Fibroblast of mammary gland (primary cell): ENCODE data around the gene CMTR1.

Experiments
- DNase-seq: peaks from one replicate; pipeline ENCODE4 v3.0.0-alpha.2; 2010; ENCODE audit warnings: low read depth
- H3K4me3 ChIP-seq: 2 replicates; pipeline ENCODE4 v1.5.1; 2011; ENCODE audit warnings: low read depth, mild to moderate bottlenecking, low read length, moderate library complexity; ENCODE audit not compliant: control insufficient read depth
- TF ChIP-seq, protein P1 (sequence below): conservative IDR thresholded peaks from 2 replicates; pipeline ENCODE4 v1.5.1; 2011; ENCODE audit warnings: low read depth, low read length, inconsistent platforms; ENCODE audit not compliant: control insufficient read depth, insufficient read depth

Gene CMTR1

GRCh38 chr6:37506479-37506878, 73.5 kb downstream of the CMTR1 start:
- DNase-seq: no peak
- TF ChIP-seq, protein P1, sequence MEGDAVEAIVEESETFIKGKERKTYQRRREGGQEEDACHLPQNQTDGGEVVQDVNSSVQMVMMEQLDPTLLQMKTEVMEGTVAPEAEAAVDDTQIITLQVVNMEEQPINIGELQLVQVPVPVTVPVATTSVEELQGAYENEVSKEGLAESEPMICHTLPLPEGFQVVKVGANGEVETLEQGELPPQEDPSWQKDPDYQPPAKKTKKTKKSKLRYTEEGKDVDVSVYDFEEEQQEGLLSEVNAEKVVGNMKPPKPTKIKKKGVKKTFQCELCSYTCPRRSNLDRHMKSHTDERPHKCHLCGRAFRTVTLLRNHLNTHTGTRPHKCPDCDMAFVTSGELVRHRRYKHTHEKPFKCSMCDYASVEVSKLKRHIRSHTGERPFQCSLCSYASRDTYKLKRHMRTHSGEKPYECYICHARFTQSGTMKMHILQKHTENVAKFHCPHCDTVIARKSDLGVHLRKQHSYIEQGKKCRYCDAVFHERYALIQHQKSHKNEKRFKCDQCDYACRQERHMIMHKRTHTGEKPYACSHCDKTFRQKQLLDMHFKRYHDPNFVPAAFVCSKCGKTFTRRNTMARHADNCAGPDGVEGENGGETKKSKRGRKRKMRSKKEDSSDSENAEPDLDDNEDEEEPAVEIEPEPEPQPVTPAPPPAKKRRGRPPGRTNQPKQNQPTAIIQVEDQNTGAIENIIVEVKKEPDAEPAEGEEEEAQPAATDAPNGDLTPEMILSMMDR: no peak
- H3K4me3 ChIP-seq: no peak overlapping the region

DNA sequence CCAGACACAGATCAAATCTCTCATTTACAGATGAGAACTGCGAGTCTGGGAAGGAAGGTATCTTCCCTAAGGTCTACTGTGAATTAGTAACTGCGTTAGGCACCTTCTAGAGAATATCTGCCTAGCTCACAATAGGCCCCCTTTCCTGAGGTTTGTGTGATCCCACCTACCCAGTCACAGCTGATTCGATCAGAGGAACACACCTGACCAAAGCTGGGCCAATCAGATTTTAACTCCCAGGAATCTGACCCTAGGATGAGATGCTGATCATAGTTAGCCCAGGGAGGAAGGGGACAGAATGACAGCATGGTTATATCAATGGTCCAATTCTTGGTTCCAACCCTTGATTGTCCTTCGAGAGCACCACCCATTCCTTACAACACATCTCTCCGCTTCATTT, 74.1 kb downstream of the CMTR1 start:
- no peak for DNase-seq
- no peak overlapping the region for H3K4me3 ChIP-seq
- TF ChIP-seq, protein P1: no peak

DNA sequence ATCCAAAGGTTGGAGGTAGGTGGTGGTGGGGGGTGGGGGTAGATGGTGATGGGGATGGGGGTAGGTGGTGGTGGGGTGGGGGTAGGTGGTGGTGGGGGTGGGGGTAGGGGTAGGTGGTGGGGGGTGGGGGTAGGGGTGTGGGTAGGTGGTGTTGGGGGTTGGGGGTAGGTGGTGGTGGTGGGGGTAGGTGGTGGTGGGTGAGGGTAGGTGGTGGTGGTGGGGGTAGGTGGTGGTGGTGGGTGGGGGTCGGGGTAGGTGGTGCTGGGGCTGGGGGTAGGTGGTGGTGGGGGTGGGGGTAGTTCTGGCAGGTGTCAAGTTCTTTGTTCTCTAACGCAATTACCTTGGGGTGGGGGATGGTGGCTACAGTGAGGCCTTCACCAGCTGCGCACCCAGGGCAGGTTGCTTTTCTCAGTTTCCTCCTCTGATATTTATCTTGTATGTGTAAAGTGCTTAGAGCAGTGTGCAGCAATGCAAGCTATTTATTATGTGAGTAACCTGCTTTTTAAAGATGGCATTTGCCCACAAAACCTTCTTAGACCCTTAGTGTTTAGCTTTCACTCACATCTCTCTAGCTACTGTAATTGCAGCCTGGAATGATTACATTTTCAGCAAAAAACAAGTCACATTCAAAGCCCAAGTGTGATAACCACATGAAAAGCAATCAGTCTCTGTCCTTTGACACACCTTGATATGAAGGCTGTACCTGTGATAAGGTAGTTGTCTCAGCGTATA, 74.8 kb downstream of the CMTR1 start:
- DNase-seq: no peak
- H3K4me3 ChIP-seq: no peak overlapping the region
- TF ChIP-seq, protein P1: no peak

DNA sequence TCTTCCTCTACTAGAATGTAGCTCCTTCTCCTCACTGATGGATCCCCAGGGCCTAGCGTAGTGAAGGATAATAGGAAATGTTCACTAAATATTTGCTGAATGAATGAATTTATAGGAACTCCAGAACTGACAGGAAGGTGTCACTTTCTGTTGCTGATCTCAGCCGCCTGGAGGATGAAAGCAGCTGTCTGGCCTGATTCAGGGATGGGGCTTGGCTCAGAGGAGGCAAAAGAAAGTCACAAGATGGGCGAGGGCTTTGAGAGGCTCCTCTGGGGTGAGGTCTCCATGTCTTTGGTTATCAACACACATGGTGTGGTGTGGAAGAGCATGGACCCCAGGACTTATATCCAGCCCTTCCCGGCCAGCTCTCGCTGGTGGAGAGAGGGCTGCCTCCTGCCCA, 78.2 kb downstream of the CMTR1 start:
- H3K4me3 ChIP-seq: no peak overlapping the region
- DNase-seq: no peak
- TF ChIP-seq, protein P1: no peak

DNA sequence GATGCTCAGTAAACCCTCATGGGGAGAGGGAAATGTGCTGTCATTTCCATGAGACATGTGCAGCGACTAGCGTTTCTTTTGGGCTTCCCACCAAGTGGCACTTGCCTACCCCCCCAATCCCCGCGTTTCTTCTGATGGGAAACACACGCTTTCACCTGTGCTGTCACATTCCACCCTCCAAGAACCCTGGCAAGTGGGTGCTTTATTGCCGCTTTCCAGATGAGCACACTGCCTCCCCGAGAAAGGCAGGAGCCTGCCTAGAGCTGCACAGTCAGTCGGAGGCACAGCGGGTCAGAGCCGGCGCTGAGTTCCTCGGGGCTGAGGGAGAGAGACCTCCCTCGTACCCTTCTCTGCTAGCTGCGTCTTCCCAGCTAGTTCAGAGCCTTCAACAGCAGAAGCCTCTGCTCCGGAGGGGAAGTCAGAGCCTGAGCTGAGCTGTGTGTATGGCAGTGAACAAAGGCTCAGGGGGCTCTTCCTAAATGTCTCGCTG, 78.9 kb downstream of the CMTR1 start:
- TF ChIP-seq, protein P1: no peak
- H3K4me3 ChIP-seq: no peak overlapping the region
- DNase-seq: no peak

- DNase-seq: no peak
- no peak overlapping the region for H3K4me3 ChIP-seq
- TF ChIP-seq, protein P1: no peak
Observed at GRCh38 chr6:37512400-37513011, 79.5 kb downstream of the CMTR1 start.

GRCh38 chr6:37513155-37513554, 80.1 kb downstream of the CMTR1 start:
- no peak for DNase-seq
- no peak overlapping the region for H3K4me3 ChIP-seq
- TF ChIP-seq, protein P1: no peak
